ENCODE measurements around the gene COL5A2.

COL5A2 gene

GRCh38 chr2:189164746-189165145 lies 14.8 kb downstream of the COL5A2 start:
- no peaks in the 10 kb centered on the region for H3K9me3 ChIP-seq (ENCODE audit: control insufficient read depth in 1 of 2, low read length in 2 of 2)
- H3K27me3 ChIP-seq (ENCODE audit: control insufficient read depth in 1 of 2, insufficient read depth in 2 of 2, low read length in 2 of 2): no peaks in the 10 kb centered on the region
- H3K36me3 ChIP-seq (ENCODE audit: control insufficient read depth in 1 of 2, insufficient read depth in 2 of 2, low read length in 2 of 2): no peaks in the 10 kb centered on the region
- H3K27ac ChIP-seq (ENCODE audit: low read depth, low read length): no peak overlapping the region
- no peaks in the 10 kb centered on the region for H3K4me1 ChIP-seq (ENCODE audit: control insufficient read depth in 1 of 2, insufficient read depth in 2 of 2, low read length in 2 of 2)
- no peak overlapping the region for H3K9ac ChIP-seq (ENCODE audit: low read depth in 1 of 2, low read length in 2 of 2)
- H3K4me3 ChIP-seq (ENCODE audit: low read depth in 1 of 2, low read length in 2 of 2): no peak overlapping the region

- Histone ChIP-seq H3K9ac (ENCODE audit: low read depth in 1 of 2, low read length in 2 of 2) (no peak overlapping the region), H3K4me3 (ENCODE audit: low read depth in 1 of 2, low read length in 2 of 2) (no peak overlapping the region)
These were observed 15.7 kb downstream of the COL5A2 start for GRCh38 chr2:189163889-189164288.

GRCh38 chr2:189162566-189162965 lies 17.0 kb downstream of the COL5A2 start:
- H3K4me1 ChIP-seq (ENCODE audit: control insufficient read depth in 1 of 2, insufficient read depth in 2 of 2, low read length in 2 of 2): no peaks in the 10 kb centered on the region
- no peaks in the 10 kb centered on the region for H3K9me3 ChIP-seq (ENCODE audit: control insufficient read depth in 1 of 2, low read length in 2 of 2)
- H3K27ac ChIP-seq (ENCODE audit: low read depth, low read length): no peak overlapping the region
- no peaks in the 10 kb centered on the region for H3K36me3 ChIP-seq (ENCODE audit: control insufficient read depth in 1 of 2, insufficient read depth in 2 of 2, low read length in 2 of 2)
- H3K27me3 ChIP-seq (ENCODE audit: control insufficient read depth in 1 of 2, insufficient read depth in 2 of 2, low read length in 2 of 2): no peaks in the 10 kb centered on the region
- H3K4me3 ChIP-seq (ENCODE audit: low read depth in 1 of 2, low read length in 2 of 2): no peak overlapping the region
- H3K9ac ChIP-seq (ENCODE audit: low read depth in 1 of 2, low read length in 2 of 2): no peak overlapping the region

More at GRCh38 chr2:189163889-189164288, 15.7 kb downstream of the COL5A2 start:
- Histone ChIP-seq H3K36me3 (ENCODE audit: control insufficient read depth in 1 of 2, insufficient read depth in 2 of 2, low read length in 2 of 2) (no peaks in the 10 kb centered on the region), H3K27me3 (ENCODE audit: control insufficient read depth in 1 of 2, insufficient read depth in 2 of 2, low read length in 2 of 2) (no peaks in the 10 kb centered on the region), H3K9me3 (ENCODE audit: control insufficient read depth in 1 of 2, low read length in 2 of 2) (no peaks in the 10 kb centered on the region), H3K27ac (ENCODE audit: low read depth, low read length) (no peak overlapping the region), H3K4me1 (ENCODE audit: control insufficient read depth in 1 of 2, insufficient read depth in 2 of 2, low read length in 2 of 2) (no peaks in the 10 kb centered on the region)

- Histone ChIP-seq H3K9ac (ENCODE audit: low read depth in 1 of 2, low read length in 2 of 2) (no peak overlapping the region), H3K4me1 (ENCODE audit: control insufficient read depth in 1 of 2, insufficient read depth in 2 of 2, low read length in 2 of 2) (no peaks in the 10 kb centered on the region), H3K27me3 (ENCODE audit: control insufficient read depth in 1 of 2, insufficient read depth in 2 of 2, low read length in 2 of 2) (no peaks in the 10 kb centered on the region), H3K9me3 (ENCODE audit: control insufficient read depth in 1 of 2, low read length in 2 of 2) (no peaks in the 10 kb centered on the region), H3K27ac (ENCODE audit: low read depth, low read length) (no peak overlapping the region), H3K36me3 (ENCODE audit: control insufficient read depth in 1 of 2, insufficient read depth in 2 of 2, low read length in 2 of 2) (no peaks in the 10 kb centered on the region), H3K4me3 (ENCODE audit: low read depth in 1 of 2, low read length in 2 of 2) (no peak overlapping the region)
These were observed 17.7 kb downstream of the COL5A2 start for GRCh38 chr2:189161894-189162293.

- no peak overlapping the region for H3K27ac ChIP-seq (ENCODE audit: low read depth, low read length)
- H3K27me3 ChIP-seq (ENCODE audit: control insufficient read depth in 1 of 2, insufficient read depth in 2 of 2, low read length in 2 of 2): no peaks in the 10 kb centered on the region
- no peaks in the 10 kb centered on the region for H3K9me3 ChIP-seq (ENCODE audit: control insufficient read depth in 1 of 2, low read length in 2 of 2)
- H3K9ac ChIP-seq (ENCODE audit: low read depth in 1 of 2, low read length in 2 of 2): no peak overlapping the region
- no peaks in the 10 kb centered on the region for H3K4me1 ChIP-seq (ENCODE audit: control insufficient read depth in 1 of 2, insufficient read depth in 2 of 2, low read length in 2 of 2)
- no peak overlapping the region for H3K4me3 ChIP-seq (ENCODE audit: low read depth in 1 of 2, low read length in 2 of 2)
- H3K36me3 ChIP-seq (ENCODE audit: control insufficient read depth in 1 of 2, insufficient read depth in 2 of 2, low read length in 2 of 2): no peaks in the 10 kb centered on the region
These were observed 19.8 kb downstream of the COL5A2 start for GRCh38 chr2:189159717-189160116.

- Histone ChIP-seq H3K27ac (ENCODE audit: low read depth, low read length) (no peak overlapping the region), H3K9ac (ENCODE audit: low read depth in 1 of 2, low read length in 2 of 2) (no peak overlapping the region), H3K4me3 (ENCODE audit: low read depth in 1 of 2, low read length in 2 of 2) (no peak overlapping the region), H3K9me3 (ENCODE audit: control insufficient read depth in 1 of 2, low read length in 2 of 2) (no peaks in the 10 kb centered on the region), H3K27me3 (ENCODE audit: control insufficient read depth in 1 of 2, insufficient read depth in 2 of 2, low read length in 2 of 2) (no peaks in the 10 kb centered on the region), H3K36me3 (ENCODE audit: control insufficient read depth in 1 of 2, insufficient read depth in 2 of 2, low read length in 2 of 2) (no peaks in the 10 kb centered on the region), H3K4me1 (ENCODE audit: control insufficient read depth in 1 of 2, insufficient read depth in 2 of 2, low read length in 2 of 2) (no peaks in the 10 kb centered on the region)
These were observed 20.3 kb downstream of the COL5A2 start for GRCh38 chr2:189159273-189159672.

- no peak overlapping the region for H3K27ac ChIP-seq (ENCODE audit: low read depth, low read length)
- H3K9me3 ChIP-seq (ENCODE audit: control insufficient read depth in 1 of 2, low read length in 2 of 2): no peaks in the 10 kb centered on the region
- H3K9ac ChIP-seq (ENCODE audit: low read depth in 1 of 2, low read length in 2 of 2): no peak overlapping the region
- H3K4me1 ChIP-seq (ENCODE audit: control insufficient read depth in 1 of 2, insufficient read depth in 2 of 2, low read length in 2 of 2): no peaks in the 10 kb centered on the region
- H3K36me3 ChIP-seq (ENCODE audit: control insufficient read depth in 1 of 2, insufficient read depth in 2 of 2, low read length in 2 of 2): no peaks in the 10 kb centered on the region
- no peaks in the 10 kb centered on the region for H3K27me3 ChIP-seq (ENCODE audit: control insufficient read depth in 1 of 2, insufficient read depth in 2 of 2, low read length in 2 of 2)
- H3K4me3 ChIP-seq (ENCODE audit: low read depth in 1 of 2, low read length in 2 of 2): no peak overlapping the region
These were observed 21.6 kb downstream of the COL5A2 start for GRCh38 chr2:189157939-189158338.

GRCh38 chr2:189157456-189157855 lies 22.1 kb downstream of the COL5A2 start:
- H3K36me3 ChIP-seq (ENCODE audit: control insufficient read depth in 1 of 2, insufficient read depth in 2 of 2, low read length in 2 of 2): no peaks in the 10 kb centered on the region
- no peaks in the 10 kb centered on the region for H3K27me3 ChIP-seq (ENCODE audit: control insufficient read depth in 1 of 2, insufficient read depth in 2 of 2, low read length in 2 of 2)
- H3K27ac ChIP-seq (ENCODE audit: low read depth, low read length): no peak overlapping the region
- H3K9me3 ChIP-seq (ENCODE audit: control insufficient read depth in 1 of 2, low read length in 2 of 2): no peaks in the 10 kb centered on the region
- H3K9ac ChIP-seq (ENCODE audit: low read depth in 1 of 2, low read length in 2 of 2): no peak overlapping the region
- no peak overlapping the region for H3K4me3 ChIP-seq (ENCODE audit: low read depth in 1 of 2, low read length in 2 of 2)
- H3K4me1 ChIP-seq (ENCODE audit: control insufficient read depth in 1 of 2, insufficient read depth in 2 of 2, low read length in 2 of 2): no peaks in the 10 kb centered on the region

- Histone ChIP-seq H3K27ac (ENCODE audit: low read depth, low read length) (no peak overlapping the region), H3K9ac (ENCODE audit: low read depth in 1 of 2, low read length in 2 of 2) (no peak overlapping the region), H3K4me3 (ENCODE audit: low read depth in 1 of 2, low read length in 2 of 2) (no peak overlapping the region), H3K4me1 (ENCODE audit: control insufficient read depth in 1 of 2, insufficient read depth in 2 of 2, low read length in 2 of 2) (no peaks in the 10 kb centered on the region), H3K9me3 (ENCODE audit: control insufficient read depth in 1 of 2, low read length in 2 of 2) (no peaks in the 10 kb centered on the region), H3K27me3 (ENCODE audit: control insufficient read depth in 1 of 2, insufficient read depth in 2 of 2, low read length in 2 of 2) (no peaks in the 10 kb centered on the region), H3K36me3 (ENCODE audit: control insufficient read depth in 1 of 2, insufficient read depth in 2 of 2, low read length in 2 of 2) (no peaks in the 10 kb centered on the region)
These were observed 23.8 kb downstream of the COL5A2 start for GRCh38 chr2:189155795-189156194.

- no peak overlapping the region for H3K9ac ChIP-seq (ENCODE audit: low read depth in 1 of 2, low read length in 2 of 2)
- H3K4me3 ChIP-seq (ENCODE audit: low read depth in 1 of 2, low read length in 2 of 2): no peak overlapping the region
- H3K4me1 ChIP-seq (ENCODE audit: control insufficient read depth in 1 of 2, insufficient read depth in 2 of 2, low read length in 2 of 2): no peaks in the 10 kb centered on the region
- no peaks in the 10 kb centered on the region for H3K9me3 ChIP-seq (ENCODE audit: control insufficient read depth in 1 of 2, low read length in 2 of 2)
- H3K36me3 ChIP-seq (ENCODE audit: control insufficient read depth in 1 of 2, insufficient read depth in 2 of 2, low read length in 2 of 2): no peaks in the 10 kb centered on the region
- H3K27me3 ChIP-seq (ENCODE audit: control insufficient read depth in 1 of 2, insufficient read depth in 2 of 2, low read length in 2 of 2): no peaks in the 10 kb centered on the region
- H3K27ac ChIP-seq (ENCODE audit: low read depth, low read length): no peak overlapping the region
These were observed 25.9 kb downstream of the COL5A2 start for GRCh38 chr2:189153619-189154018.

- H3K4me1 ChIP-seq (ENCODE audit: control insufficient read depth in 1 of 2, insufficient read depth in 2 of 2, low read length in 2 of 2): no peaks in the 10 kb centered on the region
- H3K9me3 ChIP-seq (ENCODE audit: control insufficient read depth in 1 of 2, low read length in 2 of 2): no peaks in the 10 kb centered on the region
- H3K27ac ChIP-seq (ENCODE audit: low read depth, low read length): no peak overlapping the region
- no peaks in the 10 kb centered on the region for H3K27me3 ChIP-seq (ENCODE audit: control insufficient read depth in 1 of 2, insufficient read depth in 2 of 2, low read length in 2 of 2)
- no peak overlapping the region for H3K9ac ChIP-seq (ENCODE audit: low read depth in 1 of 2, low read length in 2 of 2)
- H3K36me3 ChIP-seq (ENCODE audit: control insufficient read depth in 1 of 2, insufficient read depth in 2 of 2, low read length in 2 of 2): no peaks in the 10 kb centered on the region
- no peak overlapping the region for H3K4me3 ChIP-seq (ENCODE audit: low read depth in 1 of 2, low read length in 2 of 2)
These were observed 27.1 kb downstream of the COL5A2 start for GRCh38 chr2:189152483-189152882.

All from duodenal mucosa (tissue), 2 donors.